Activated T-cell treated with anti-CD3 and anti-CD28 coated beads for 4 hours (primary cell): ENCODE data around the gene CCDC192.

Experiments
- DNase-seq: peaks from one replicate; pipeline ENCODE4 v3.0.0-alpha.2; 2020

CCDC192 gene

GRCh38 chr5:127925916-127926315, 222.7 kb downstream of the CCDC192 start:
- no peak for DNase-seq

GRCh38 chr5:127926974-127927373, 223.8 kb downstream of the CCDC192 start:
- no peak for DNase-seq

GRCh38 chr5:127928053-127928452, 224.9 kb downstream of the CCDC192 start:
- no peak for DNase-seq

- no peak for DNase-seq
Measured at GRCh38 chr5:127930311-127930710, 227.1 kb downstream of the CCDC192 start.

GRCh38 chr5:127931396-127931795, 228.2 kb downstream of the CCDC192 start:
- DNase-seq = no peak

- DNase-seq = no peak
Measured at GRCh38 chr5:127933348-127933747, 230.2 kb downstream of the CCDC192 start.

- DNase-seq = no peak
Measured at GRCh38 chr5:127934791-127935256, 231.6 kb downstream of the CCDC192 start.

- no peak for DNase-seq
Measured at GRCh38 chr5:127935398-127935797, 232.2 kb downstream of the CCDC192 start.

- no peak for DNase-seq
Measured at GRCh38 chr5:127936439-127936972, 233.3 kb downstream of the CCDC192 start.

- no peak for DNase-seq
Measured at GRCh38 chr5:127938746-127939145, 235.6 kb downstream of the CCDC192 start.

GRCh38 chr5:127940854-127941253, 237.7 kb downstream of the CCDC192 start:
- DNase-seq = no peak

GRCh38 chr5:127941646-127942045, 238.5 kb downstream of the CCDC192 start:
- DNase-seq = no peak

- no peak for DNase-seq
Measured at GRCh38 chr5:127942246-127943060, 239.3 kb downstream of the CCDC192 start.

GRCh38 chr5:127943061-127943371, 239.8 kb downstream of the CCDC192 start:
- no peak for DNase-seq

GRCh38 chr5:127944125-127944524, 240.9 kb downstream of the CCDC192 start:
- no peak for DNase-seq

GRCh38 chr5:127947941-127948340, 244.8 kb downstream of the CCDC192 start:
- DNase-seq = no peak

GRCh38 chr5:127950707-127951391, 247.7 kb downstream of the CCDC192 start:
- no peak for DNase-seq

GRCh38 chr5:127951791-127952190, 248.6 kb downstream of the CCDC192 start:
- DNase-seq = no peak

- no peak for DNase-seq
Measured at GRCh38 chr5:127957183-127957582, 254.0 kb downstream of the CCDC192 start.

GRCh38 chr5:127957701-127958239, 254.6 kb downstream of the CCDC192 start:
- DNase-seq = no peak

- no peak for DNase-seq
Measured at GRCh38 chr5:127958421-127959011, 255.3 kb downstream of the CCDC192 start.

- DNase-seq = no peak
Measured at GRCh38 chr5:127959152-127959764, 256.1 kb downstream of the CCDC192 start.

GRCh38 chr5:127960270-127960691, 257.1 kb downstream of the CCDC192 start:
- no peak for DNase-seq
